ENCODE measurements around the gene TK2.
A peak's percentile ranks its signal among the peaks of the same experiment; 100 is the strongest.
"Not testable (repeated sequence)": the region's sequence is repeated elsewhere in the genome, so short reads cannot be mapped to it uniquely, and the experiment has no call there.

The TK2 gene

DNA sequence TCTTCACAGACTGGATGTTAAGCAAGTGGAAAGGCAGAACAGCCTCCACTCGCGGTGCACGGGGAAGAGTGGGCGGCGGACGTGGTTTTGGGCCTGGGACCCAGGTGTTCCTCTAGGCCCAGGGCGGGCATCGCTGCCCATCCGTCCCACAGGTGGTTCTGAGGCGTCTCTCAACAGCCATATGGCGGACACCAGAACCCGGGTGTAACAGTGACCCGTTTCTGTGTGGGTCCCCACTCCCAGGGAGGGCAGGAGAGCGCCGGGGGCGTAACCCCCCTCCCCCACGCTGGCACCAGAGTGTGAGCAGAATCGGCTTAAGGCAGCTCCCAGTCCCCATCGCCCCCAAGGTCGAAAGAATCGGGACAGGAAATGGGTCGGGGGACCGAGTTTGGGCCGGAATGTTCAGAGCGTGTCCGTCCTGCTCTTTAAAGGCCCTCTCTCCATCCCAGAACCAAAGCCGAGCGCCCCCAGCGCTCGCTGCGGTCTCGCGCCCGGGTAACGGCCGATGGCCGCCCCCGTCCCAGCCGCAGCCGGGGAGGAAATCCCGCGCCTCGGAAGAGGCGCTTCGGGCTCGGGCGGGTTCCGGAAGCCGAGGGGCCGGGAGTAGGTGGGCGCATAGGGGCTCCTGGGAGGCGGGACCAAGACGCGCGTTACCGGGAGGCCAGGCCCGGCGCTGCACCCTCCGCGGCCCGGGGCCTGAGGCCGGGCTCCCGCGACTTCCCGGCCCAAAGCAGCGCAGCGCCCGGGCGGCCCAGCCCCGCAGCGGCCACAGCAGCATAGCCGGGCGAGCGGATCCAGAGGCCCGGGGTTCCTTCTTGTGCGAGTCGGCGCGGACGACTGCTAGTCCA, at the start of gene TK2:
Gene TK2, minus strand, starts transcription at position 839 of the 848 bp plus-strand sequence. Its CDS starts 61 bp downstream, at position 778.
- peak; percentile 89 for DNase-seq (ENCODE audit: low spot score)

DNA sequence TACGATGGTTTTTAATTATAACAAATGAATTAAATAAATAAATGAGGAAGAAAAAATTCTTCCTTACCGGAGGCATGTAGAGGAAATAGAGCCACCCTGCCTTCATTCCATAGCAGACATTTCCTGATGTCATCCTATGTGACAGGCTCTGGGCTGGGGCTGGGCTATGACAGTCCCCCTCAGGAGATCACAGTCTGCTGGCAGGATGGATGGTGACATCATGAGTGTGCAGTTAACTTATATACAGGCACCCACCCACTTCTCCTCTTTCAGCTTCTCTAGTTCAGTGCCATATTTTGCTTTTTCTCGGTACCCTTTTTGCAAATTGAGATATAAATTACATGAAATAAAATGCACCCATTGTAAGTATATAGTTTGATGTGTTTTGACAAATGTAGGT, 48.2 kb upstream of the TK2 start:
- DNase-seq (ENCODE audit: low spot score): no peak

DNA sequence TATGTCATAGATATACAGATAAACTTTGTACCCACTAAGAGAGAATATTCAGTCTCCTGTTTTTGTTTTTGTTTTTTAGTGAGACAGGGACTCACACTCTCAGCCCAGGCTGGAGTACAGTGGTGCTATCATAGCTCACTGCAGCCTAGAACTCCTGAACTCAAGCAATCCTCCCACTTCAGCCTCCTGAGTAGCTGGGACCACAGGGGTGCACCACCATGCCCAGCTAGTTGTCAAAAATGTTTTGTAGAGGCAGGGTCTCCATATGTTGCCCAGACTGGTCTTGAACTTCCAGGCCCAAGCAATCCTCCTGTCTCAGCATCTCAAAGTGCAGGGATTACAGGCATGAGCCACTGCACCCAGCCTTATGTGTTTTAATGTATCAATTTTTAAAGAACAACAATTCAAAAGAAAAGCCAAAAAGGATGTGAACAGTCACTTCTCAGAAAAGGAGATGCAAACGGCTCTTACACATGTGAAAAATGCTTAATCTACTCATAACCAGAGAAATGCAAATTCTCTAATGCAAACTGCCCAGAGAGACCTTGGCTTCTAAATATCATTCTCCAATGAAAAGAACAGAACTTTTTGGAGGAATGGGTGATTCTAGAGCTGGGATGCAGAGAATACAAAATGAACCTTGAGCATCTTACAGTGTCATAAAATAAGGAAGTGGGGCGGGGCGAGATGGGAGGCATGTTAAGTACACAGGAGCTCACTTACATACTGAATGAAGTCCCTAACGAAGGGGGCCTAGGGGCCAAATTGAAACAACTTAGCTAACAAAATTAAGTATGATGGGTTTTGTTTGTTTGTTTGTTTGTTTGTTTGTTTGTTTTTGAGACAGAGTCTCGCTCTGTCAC, 47.3 kb upstream of the TK2 start:
- no peak for DNase-seq (ENCODE audit: low spot score)

DNA sequence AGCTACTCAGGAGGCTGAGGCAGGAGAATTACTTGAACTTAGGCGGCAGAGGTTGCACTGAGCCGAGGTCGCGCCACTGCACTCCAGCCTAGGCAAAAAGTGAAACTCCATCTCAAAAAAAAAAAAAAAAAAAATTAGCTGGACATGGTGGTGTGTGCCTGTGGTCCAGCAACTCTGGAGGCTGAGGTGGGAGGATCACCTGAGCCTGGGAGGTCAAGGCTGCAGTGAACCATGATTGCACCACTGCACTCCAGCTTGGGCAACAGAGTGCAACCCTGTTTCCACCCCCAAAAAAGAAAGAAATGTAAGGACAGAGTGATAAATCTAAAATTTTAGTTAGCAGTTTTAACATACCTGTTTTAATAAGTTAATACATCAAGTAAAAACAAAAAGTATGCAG, 46.6 kb upstream of the TK2 start:
- not testable (repeated sequence) for DNase-seq (ENCODE audit: low spot score)

DNA sequence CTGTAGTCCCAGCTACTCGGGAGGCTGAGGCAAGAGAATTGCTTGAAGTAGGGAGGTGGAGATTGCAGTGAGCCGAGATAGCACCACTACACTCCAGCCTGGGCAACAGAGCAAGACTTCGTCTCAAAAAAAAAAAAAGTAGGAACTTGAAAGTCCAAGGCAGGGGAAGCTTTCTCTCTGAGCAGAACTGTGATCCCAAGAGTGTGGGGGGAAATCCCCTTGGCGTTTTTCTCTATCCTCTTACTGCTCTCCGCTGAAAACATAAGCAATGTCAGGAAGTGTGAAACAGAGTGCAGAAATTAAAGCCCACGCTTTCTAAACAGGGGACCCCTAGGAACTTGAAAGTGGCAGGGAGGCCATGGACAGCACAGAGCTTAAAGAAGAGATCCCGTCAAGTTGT, 44.8 kb upstream of the TK2 start:
- DNase-seq (ENCODE audit: low spot score): no peak

DNA sequence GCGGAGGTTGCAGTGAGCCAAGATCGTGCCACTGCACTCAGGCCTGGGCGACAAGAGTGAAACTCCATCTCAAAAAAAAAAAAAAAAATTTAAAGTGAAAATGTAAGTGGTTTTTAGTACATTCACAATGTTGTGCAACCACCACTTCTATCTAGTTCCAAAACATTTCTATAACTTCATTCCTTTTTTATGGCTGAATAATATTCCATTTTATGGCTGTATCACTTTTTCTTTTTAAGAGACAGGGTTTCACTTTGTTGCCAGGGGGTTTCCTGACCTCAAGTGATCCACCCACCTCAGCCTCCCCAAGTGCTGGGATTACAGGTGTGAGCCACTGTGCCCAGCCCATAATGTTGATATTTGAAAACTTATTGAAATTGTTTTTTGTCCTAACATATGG, 42.9 kb upstream of the TK2 start:
- DNase-seq (ENCODE audit: low spot score): no peak

DNA sequence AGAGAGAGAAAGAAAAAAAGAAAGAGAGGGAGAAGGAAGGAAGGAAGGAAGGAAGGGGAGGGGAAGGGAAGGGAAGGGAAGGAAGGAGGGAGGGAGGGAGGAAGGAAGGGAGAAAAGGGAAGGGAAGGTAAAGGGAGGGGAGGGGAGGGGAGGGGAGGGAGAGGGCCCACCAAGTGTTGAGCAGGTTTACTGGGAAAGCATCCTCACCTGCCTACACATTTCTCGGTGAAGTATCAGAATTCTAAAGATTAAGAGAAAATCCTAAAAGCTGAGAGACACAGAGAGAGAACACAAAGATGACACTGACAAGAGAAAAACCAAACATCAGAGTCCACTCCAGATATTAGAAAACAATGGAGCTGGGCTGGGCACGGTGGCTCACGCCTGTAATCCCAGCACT, 42.3 kb upstream of the TK2 start:
- DNase-seq (ENCODE audit: low spot score): no peak

DNA sequence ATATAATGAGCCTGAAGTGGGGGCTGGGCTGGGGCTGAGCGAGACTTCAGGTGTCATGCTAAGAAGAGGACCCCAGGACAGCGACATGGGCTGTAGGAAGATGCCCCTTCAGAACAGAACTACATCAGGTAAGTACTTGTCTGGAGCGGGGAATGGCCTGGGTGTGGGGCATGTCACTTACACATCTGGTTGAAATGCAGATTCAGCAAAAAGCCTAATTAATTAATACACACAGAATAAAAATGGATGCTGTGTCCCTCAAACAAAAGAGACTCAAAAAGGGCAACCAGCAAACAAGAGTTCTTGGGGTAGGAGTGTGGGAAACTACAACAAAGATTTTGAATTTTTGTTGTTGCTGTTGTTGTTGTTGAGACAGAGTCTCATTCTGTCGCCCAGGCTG, 41.1 kb upstream of the TK2 start:
- DNase-seq (ENCODE audit: low spot score): no peak

DNA sequence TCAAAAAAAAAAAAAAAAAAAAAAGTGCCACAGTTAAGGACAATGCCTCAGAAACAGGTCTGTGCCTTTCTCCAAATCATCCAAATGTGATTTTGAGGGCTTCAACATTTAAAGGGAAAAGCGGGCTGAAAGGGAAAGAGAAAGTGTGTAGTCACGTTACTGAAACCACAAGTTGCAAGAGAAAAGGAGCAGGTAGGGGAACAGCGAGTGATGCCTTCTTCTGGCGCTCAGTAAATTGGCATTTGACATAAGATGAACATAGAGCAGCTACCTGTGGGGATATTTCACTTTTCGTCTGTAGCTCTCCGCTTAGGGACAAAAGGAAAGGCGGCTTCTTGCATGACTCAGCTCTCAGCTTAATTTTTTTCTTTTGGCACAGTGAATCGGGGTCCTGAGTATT, 40.4 kb upstream of the TK2 start:
- DNase-seq (ENCODE audit: low spot score): no peak

DNA sequence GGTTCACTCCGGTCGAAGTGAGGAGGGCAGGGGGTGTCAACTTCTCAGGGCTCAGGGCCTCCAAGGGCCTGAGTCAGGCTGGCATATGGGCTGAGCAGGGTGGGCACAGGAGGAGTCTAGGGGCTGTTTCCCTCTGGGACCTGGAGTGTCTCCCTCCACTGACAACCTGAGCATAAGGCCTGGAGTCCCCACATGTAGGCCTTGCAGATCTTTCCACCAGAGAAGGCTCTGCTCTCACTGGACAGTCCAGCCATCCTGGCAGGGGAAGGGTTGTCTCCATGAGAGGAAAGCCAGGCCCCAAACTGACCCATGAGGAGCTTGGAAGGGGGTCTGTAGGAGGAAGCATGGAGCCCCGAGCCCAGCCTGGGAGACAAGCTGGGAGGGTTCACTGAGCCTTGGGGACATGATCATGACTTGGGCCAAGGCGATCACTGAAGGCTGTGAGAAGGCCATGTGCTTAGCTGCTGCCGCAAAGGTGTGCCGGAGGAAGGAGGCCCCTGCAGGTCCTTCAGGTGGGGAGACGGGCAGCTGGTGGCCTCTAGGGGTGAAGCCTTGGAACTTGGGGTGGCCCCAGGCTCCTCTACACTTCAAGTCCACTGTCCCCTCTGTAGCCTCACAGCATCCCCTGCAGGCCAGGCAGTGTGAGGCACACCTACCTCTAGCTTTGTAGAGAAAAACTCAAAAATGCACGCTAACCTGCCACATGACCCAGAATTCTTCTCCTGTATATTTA, 39.2 kb upstream of the TK2 start:
- DNase-seq (ENCODE audit: low spot score): peak; percentile 71

DNA sequence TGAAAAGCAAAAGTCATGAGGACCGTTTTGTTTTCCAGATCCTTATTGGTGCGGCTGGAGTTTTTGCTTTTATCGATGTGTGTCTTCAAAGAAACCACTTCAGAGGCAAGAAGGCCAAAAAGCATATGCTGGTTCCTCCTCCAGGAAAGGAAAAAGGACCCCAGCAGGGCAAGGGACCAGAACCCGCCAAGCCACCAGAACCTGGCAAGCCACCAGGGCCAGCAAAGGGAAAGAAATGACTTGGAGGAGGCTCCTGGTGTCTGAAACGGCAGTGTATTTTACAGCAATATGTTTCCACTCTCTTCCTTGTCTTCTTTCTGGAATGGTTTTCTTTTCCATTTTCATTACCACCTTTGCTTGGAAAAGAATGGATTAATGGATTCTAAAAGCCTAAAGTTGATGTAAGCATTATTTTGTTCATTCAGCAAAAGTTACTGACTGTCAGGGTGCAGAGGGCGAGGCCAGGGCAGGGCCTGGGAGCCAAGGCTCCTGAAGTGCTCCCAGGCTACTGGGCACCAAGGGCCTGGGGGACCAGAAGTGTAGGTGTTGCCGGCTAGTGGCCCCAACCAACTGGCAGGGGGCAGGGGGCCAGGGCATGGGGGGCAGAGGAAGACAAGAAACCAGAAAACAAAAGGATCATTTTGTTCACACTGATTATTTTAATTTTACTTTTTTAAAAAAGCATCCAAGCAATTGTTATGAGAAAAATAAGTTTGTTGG, 38.1 kb upstream of the TK2 start:
- no peak for DNase-seq (ENCODE audit: low spot score)

DNA sequence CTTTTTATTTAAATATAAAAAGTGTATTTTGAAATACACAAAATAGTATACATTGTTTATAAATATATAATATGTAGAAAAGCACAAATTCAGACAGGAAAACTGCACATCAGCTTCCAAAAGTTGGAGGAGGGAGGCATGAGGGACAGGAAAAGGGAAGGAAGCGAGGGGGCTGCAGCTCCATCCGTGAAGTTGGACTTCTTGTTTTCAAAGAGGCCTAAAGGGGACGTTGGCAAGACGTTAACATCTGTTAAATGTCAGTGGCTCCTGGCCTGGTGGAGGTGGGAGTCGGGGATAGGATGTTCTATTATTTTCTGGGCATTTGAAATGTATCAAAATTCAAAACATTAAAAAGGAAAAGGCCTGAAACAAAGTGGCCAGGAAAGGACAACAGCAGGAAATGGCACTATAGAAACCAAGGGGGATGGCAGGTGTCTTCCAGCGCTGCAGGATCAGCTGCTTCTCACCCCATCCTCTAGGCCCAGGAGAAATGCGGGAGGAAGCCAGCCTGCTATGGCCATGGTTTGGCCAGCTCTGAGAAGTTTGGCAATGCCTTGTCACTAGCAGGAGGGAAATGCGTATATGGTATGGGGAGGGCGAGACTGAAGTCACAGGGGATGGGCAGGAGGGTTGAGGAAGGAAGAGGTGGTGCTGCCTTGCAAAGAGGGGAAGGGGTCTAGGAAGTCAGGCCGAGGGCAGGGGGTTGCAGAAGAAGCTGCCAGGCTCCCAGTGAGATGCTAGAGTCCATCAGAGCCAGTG, 35.7 kb upstream of the TK2 start:
- no peak for DNase-seq (ENCODE audit: low spot score)

DNA sequence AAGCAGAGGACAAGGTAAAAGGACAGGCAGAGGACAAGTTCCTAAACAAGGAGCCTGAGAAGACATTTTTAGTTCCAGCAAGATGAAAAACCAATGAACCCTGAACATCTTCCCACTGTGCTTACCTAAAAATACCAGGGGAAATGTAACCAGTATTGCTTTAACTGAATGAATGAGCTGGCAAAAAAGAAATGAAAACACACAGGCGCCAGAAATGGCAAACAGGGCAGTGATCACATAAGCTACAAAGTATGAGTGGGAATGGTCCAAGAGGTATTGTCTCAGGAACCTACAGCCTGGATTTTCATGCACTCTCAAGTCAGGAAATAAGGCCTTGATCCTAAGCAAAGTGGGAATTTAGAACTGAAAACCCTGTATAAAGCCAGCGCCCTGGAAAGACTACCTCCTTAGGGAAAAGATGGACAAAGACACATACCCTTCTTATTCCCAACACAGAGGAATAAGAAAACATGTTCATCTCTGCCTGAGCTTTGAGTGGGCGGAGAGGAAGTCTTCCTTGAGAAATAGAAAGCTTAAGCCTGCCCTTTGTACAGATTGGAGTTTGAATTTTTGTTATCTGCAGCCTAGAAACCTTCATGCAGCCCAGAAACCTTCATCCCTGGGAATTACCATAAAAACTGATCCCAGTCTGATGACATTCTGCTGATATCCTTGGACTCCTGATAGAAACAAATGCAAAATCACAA, 31.5 kb upstream of the TK2 start:
- no peak for DNase-seq (ENCODE audit: low spot score)

DNA sequence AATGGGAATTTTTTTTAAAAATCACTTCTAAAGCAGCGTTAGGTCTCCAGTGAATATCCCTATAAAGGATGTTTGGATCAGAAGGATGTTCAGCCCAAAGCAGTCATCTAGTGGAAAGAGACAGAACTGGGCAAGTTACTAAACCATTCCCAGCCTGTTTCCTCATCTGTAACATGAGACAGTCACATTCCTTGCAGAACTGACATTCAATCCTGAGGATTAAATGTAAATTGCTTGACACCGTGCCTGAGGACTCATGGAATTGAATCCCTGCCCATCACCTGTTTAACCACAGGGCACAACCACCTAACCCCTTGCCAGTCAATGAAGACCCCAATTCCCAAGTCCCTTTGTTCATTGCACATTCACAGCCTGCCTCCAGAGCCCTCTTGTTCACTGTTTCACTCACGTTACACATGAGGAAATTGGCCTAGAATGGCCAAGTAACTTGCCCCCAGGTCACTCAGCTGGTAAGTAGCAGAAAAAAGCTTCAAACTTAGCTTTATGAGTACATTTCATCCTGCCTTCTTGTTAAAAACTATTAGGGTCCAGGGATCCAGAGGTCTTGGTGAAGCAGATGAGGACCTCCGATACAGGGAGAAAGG, 30.8 kb upstream of the TK2 start:
- peak; percentile 54 for DNase-seq (ENCODE audit: low spot score)

DNA sequence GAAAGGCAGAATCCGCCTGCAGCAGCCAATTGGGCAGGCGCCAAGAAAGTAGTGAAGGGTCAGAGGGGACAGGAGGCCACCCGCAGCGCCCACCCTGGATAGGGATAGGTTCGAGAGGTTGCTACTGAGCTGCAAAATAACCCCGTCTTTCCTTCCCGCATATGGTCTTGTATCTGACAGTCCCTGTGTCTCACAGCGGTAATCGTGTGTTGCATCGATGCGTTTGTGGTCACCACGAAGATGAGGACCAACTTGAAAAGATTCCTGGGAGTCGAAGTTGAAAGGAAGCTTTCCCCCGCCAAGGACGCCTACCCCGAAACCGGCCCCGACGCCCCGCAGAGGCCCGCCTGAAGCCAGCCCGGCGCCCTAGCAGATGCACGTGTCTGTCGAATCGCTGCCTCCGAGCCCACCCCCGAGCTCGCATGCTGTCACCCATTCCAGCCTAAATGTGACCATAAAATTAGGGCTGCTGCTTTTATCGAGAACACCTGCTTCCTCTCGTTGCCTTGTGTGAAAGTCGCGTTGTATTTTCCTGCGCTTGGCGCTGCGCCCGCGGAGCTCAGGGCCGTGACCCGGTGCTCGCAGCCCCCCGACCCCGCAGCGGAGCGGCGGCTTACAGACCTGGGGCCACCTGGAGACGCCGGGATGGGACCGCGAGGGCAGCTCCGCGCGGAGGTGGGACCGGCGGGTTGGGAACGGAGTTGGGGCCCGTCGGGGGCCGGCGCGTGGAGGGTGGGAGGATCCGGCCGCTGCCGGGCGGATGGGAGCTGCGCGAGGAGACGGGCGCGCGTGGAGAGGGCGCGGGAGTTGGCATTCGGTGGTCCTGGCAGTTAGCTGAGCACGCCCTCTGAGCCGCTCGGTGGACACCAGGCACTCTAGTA, 29.0 kb upstream of the TK2 start, which contains the start of gene CMTM2:
Gene CMTM2, plus strand, starts transcription at position 813 of the 881 bp plus-strand sequence. CDS start 145 bp downstream, outside the sequence.
- DNase-seq (ENCODE audit: low spot score): peak; percentile 48

DNA sequence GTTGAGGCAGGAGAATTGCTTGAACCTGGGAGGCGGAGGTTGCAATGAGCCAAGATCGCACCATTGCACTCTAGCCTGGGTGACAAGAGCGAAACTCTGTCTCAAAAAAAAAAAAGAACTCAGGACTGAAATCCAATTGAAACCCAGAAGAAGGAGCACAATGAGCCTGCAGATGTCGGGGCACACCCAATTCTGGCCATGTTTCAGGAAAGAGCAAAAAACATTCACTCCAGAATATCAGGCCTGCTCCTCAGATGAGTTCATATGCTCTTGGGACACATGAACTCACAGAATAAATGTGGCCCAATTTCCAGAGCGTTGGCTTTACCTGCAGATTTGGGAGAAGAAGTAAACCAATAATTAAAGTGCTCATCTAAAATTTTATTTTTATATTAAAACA, 26.4 kb upstream of the TK2 start:
- no peak for DNase-seq (ENCODE audit: low spot score)

DNA sequence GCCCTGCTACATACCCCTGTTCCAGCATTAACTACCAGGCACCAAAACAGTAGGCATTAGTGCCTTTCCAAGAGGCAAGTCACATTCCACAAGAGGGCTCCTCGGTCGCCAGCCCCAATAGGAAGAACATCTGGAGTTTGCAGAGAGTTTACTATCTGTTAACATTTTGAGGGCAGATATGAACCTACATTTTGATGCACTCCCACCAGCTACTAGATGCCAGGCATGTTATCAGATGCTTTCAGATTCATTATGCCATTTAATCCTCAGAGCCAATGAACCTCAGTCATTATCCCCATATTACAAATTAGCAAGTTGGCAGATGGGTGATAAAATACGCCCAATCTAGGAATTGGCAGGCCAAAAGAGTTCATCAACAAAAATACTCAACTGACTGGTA, 25.1 kb upstream of the TK2 start:
- DNase-seq (ENCODE audit: low spot score): no peak

DNA sequence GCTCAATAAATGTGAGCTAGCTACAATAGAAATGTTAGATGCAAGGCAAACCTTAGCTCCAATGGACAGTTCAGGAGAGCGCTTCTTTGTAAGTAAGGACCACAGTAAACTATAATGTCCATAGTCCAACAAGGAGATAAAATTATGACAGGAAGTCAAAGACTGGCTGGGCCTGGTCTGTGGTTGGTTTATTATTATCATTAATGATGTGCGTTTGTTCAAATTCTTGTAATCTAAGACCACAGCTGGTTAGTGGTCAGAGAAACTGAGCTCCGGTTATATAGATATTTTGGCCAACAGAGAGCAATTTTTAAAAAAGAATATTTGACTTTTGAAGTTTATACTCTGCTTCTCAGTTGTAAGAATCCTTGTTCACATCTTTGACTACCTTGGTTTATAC, 24.6 kb upstream of the TK2 start:
- no peak for DNase-seq (ENCODE audit: low spot score)

DNA sequence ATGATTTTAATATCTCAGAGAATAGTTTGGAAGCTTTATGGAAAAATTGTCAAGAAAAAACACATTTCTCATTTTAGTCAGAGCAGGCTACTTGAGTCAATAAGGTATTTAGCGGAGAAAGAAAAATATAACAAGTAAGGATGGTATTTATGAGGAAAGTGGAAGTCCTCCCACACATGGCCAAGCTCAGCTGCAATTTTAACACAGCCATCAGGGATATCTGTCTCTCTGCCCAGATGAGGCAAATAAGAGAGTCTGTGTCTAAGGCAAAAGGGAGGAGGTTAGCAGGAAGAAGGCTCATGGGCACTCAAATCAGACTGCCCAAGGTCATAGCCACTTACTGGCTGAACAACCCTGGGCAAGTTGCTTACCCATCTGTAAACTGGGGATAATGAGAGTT, 24.2 kb upstream of the TK2 start:
- DNase-seq (ENCODE audit: low spot score): no peak
